OCI-M1 (cell line): ENCODE measurements around the gene MARCKS.
"Not testable (repeated sequence)": the region's sequence is repeated elsewhere in the genome, so short reads cannot be mapped to it uniquely, and the experiment has no call there.

ENCODE experiments used
- DNase-seq: peaks from one replicate; lab custom pipeline; 2025; lab: John Stamatoyannopoulos, UW

Gene MARCKS

GRCh38 chr6:113884011-113884410 lies 26.9 kb downstream of the MARCKS start:
- no peak for DNase-seq

GRCh38 chr6:113886512-113886911 lies 29.4 kb downstream of the MARCKS start:
- DNase-seq, result no peak

GRCh38 chr6:113888493-113888892 lies 31.3 kb downstream of the MARCKS start:
- no peak for DNase-seq

- no peak for DNase-seq
These were observed 31.9 kb downstream of the MARCKS start for GRCh38 chr6:113888956-113889630.

GRCh38 chr6:113893451-113893850 lies 36.3 kb downstream of the MARCKS start:
- no peak for DNase-seq

GRCh38 chr6:113893866-113894265 lies 36.7 kb downstream of the MARCKS start:
- no peak for DNase-seq

GRCh38 chr6:113894712-113895674 lies 37.8 kb downstream of the MARCKS start:
- DNase-seq, result peak; percentile 52

GRCh38 chr6:113901482-113901881 lies 44.3 kb downstream of the MARCKS start:
- DNase-seq, result no peak

- DNase-seq, result no peak
These were observed 46.7 kb downstream of the MARCKS start for GRCh38 chr6:113903666-113904330.

- DNase-seq, result no peak
These were observed 50.1 kb downstream of the MARCKS start for GRCh38 chr6:113907102-113907815.

- no peak for DNase-seq
These were observed 51.7 kb downstream of the MARCKS start for GRCh38 chr6:113908801-113909200.

- peak; percentile 82 for DNase-seq
These were observed 52.2 kb downstream of the MARCKS start for GRCh38 chr6:113909224-113909856.

- DNase-seq, result not testable (repeated sequence)
These were observed 53.1 kb downstream of the MARCKS start for GRCh38 chr6:113910285-113910684.
